Measurements from ENCODE around the gene VPS18.

Gene VPS18

DNA sequence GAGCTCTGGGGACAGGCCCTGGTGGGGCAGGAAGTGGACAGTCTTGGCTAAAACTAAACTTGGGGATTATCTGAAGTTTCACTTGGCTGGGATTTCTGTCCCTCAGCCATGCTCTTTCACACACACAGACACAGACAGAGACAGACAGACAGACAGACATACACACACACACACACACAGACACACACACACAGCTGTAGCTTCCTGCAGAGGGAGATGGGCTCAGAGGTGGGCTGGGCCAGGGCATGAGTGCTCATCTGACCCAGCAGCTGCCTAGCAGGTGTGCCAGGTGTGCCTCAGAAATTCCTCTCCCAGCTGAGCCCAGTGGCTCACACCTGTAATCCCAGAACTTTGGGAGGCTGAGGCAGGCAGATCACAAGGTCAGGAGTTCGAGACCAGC lies 23.5 kb upstream of the VPS18 start:
- DNase-seq (ENCODE audit: low read depth in 2 of 2): no peak

DNA sequence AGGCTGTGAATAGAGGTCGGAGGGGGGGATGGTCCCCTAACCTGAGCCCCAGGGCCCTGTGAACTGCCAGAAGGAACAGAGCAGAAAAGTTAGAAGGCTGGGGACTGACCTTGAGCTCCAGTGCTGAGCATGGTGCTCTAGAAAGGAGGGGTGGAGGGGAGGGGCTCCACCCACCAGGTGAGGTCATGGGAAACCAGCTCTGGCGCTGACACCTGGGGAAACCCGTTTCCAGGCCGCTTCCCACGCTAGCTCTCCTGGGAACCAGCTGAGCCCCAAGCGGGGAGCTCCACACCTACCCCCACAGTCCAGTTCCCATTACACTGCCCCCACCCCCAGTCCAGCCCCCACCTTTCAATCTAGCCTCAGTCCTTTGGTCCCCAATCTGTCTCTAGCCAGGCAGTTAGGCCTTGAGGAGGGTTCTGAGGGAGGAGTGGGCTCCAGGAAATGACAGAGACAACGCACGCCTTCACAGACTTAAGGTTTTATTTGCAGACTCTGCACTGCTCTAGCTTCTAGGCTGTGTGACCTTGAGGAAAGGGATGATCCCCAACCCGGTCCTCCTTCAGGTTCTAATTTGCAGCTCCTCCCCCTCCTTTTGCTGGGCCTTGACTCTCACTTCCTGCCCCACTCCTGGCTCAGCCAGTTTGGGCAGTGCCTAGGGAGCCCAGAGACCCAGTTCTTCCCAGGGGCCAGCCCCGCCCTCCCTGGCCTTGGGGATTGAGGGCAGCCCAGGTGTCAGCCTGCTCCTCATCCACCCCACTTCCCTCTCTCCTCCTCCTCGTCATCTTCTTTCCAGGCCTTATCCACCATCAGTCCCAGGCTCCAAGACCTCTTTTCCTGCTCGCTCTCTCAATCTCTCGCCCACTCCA lies 22.3 kb upstream of the VPS18 start:
- DNase-seq (ENCODE audit: low read depth in 2 of 2): peak in 1 of 2 donors; percentile 34

DNA sequence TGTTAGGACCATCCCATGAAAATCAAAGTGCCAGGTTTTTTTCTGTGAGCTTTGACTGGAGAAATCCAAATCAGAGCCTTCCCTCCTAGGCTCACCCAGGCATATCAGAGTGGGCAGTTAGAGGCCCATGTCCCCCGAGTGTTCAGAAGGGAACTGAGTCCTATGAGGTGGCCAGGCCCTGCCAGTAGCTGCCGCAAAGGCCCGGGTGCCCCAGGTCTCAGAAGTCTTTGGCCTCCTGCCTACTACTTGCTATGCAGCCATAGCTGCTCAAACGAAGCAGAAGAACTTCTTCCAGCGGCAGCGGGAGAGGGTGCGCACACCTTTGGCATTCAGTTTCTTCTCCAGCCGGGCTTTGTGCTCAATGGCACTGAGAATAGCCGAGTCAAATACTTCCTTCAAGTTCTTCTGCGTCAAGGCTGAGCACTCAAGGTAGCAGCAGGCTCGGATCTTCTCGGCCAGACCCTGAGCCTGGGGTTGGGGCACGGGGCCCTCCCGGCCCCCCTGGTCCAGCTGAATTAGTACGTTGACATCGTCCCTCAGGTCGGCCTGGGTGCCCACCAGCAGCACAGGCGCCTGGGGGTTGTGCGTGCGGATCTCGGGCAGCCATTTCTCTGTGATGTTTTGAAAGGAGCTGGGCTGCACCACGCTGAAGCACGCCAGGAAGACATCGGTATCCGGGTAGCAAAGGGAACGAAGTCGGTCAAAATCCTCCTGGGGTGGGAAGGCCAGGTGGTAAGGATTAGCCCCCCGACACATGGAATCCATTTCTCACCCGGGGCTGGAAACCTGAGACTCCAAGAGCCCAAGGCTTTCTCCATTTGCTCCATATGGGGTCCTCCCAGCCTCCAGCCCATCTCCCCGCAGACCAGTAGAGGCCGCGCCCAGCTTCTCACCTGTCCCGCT lies 21.2 kb upstream of the VPS18 start:
- no peak for DNase-seq (ENCODE audit: low read depth in 2 of 2)

DNA sequence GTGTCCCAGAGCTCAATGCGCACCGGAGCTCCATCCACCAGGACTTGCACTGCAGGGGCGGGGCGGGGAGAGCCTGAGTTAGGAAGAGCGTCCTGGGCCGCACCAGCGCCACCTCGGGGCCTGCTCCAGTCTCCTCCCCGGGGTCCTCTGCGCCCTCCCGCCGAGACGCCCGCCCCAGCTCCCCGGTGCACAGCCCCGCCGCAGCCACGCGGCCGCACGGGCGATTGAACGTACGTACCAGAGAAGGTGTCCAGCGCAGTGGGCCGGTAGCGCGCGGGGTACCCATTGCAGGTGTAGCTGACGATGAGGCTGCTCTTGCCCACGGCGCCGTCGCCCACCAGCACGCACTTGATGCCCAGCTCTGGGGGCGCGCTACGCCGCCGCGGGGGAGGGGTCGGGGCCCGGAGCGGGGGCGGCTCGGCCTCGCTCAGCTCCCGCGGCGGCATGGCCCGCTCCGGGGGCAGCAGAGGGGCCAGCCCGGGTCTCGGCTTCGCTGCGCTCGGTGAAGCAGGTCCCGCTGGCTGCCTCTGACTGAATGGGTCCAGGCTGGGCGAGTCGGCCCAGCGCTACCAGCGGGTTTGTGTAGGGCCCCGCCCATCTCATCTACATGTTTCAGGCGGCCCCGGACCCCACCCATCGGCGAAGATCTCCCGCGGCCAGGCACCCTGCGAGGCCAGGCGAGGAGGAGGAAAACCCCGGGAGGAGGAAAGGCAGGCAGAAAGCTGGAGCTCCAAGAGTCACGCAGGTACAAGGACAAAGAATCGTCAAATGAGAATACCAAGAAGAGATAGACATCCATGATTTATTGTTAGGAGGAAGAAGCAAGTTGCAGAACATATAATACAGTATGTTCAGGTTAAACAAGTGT lies 20.3 kb upstream of the VPS18 start, which contains the start of gene RHOV:
TSS of gene RHOV (minus strand) at position 541 of the 868 bp plus-strand sequence. CDS start at position 446, 95 bp downstream.
- DNase-seq (ENCODE audit: low read depth in 2 of 2): peak in 1 of 2 donors; percentile 47

DNA sequence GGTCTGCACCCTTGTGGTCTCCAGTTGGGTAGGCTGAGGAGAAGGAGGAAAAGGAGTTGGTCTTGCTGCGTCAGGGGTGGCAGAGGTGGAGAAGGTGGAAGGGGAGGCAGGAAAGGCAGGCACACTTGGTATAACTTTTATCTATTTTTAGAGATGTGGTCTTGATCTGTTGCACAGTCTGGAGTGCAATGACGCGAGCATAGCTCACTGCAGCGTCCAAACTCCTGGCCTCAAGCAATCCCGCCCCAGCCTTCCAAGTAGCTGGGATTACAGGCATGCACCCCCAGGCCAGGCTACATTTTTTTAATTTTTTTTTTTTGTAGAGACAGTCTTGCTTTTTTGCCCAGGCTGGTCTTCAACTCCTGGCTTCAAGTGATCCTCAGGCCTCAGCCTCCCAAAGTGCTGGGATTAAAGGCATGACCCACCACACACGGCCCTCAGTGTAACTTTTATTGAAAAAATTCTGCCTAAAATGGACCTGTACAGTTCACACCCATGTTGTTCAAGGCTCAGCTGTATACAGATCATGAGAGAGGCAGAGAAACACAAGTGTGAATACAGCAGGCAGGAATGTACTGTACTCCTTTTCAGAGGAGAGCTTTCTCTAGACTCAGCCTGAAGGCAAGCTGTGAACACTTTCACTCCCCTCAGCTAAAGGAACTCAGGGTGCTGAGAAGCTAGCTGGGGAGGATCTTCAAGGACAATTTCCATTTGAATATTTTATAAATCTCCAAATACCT lies 18.1 kb upstream of the VPS18 start:
- DNase-seq (ENCODE audit: low read depth in 2 of 2): no peak

DNA sequence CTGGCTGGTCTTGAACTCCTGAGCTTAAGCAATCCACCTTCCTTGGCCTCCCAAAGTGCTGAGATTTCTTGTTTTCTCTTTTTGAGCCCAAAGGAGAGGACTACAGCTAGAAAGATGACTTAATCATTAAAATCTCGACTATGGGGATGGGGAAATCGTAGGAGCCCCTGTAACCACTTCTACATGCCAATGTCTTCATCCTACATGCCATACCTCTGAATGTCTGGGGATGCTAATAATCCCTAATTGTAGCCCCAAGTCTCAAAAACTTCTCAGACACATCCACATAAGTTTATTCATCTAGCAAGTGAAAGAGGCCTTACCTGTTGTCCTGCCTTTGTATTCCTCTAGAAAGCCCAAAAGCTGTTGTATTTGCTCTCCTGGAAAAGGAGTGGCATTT lies 16.6 kb upstream of the VPS18 start:
- no peak for DNase-seq (ENCODE audit: low read depth in 2 of 2)

DNA sequence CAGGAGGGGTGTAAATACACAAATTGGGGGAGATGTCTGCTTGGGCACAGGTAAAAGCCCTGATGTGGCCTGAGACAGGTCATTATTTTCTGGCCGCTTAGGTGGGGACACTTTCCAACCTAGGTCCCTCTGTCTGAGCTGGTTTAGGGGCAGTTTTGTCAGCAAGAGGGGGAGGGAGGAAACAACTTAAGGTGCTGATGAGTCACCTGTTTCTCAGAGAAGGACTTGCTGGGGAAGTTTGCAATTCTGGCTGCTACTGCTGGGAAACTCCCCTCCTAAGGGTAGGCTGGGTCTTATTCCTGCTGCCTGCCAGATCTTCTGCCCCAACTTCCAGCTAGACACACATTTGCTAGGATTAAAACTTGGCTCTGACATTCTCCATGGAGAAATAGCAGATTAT lies 15.5 kb upstream of the VPS18 start:
- peak in 1 of 2 donors; percentile 10 for DNase-seq (ENCODE audit: low read depth in 2 of 2)

DNA sequence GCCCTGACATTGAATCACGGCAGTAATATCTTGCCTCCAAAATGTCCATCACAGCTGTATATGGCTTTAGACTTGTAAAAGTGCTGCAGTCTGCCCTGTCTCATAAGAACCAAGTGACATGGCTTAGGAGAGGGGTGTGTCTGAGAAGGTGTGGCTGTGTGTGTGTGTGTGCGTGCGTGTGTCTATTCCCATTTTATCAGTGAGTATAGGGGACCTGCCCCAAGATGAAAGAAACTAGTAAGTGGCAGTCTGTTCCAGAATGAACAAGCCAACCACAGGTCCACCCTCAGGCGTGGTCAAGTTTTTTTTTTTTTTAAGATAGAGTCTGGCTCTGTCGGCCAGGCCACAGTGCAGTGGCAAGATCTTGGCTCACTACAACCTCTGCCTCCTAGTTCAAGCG lies 14.6 kb upstream of the VPS18 start:
- no peak for DNase-seq (ENCODE audit: low read depth in 2 of 2)

DNA sequence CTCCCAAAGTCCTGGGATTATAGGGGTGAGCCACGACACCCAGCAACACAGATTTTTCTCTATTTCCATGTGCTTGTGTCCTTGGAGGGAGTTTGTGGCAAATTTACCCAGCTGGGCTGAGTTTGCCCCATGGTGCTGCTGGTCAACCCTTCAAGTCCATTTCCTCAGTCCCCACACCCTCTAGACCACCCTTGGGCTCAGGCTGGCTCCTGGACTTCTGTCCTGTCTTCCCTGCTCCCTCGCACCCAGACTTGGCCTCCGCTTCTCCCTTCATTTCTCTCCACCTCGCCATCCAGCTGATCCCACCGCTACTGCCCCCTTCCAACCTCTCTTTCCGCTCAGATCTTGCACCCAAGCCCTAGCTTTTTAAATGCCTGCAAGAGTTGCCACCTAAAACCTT lies 12.9 kb upstream of the VPS18 start:
- DNase-seq (ENCODE audit: low read depth in 2 of 2): no peak

DNA sequence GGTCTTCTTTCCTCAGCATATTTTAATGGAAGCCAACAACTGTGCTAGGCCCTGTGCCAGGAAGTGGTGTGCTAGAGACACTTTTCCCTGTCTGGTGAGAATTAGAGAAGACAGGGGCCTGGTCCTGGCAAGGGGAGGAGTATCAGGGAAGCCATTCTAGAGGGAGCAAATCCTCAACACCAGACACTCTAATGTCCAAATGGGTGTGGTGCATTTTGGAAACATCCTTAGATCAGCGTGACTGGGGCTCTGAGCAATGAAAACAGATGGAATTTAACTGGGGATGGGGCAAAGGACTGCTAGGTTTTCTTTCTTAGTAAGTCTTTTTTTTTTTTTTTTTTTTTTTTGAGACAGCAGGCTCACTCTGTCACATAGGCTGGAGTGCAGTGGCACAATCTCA lies 7.7 kb upstream of the VPS18 start:
- no peak for DNase-seq (ENCODE audit: low read depth in 2 of 2)

DNA sequence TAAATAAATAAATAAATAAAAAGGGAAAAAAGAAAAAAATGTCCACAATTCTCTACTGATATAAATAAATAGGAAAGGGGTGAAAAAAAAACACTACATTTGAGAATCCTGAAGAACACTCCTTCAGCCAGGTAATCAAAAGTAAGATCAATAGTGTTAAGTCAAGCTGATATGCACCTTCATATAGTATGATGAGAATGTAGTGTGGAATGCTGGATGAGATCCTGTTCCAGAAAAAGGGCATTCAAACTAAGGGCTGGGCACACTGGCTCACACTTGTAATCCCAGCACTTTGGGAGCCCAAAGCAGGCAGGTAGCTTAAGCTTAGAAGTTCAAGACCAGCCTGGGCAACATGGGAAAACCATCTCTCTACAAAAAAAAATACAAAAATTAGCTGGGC lies 5.1 kb upstream of the VPS18 start:
- DNase-seq (ENCODE audit: low read depth in 2 of 2): no peak

DNA sequence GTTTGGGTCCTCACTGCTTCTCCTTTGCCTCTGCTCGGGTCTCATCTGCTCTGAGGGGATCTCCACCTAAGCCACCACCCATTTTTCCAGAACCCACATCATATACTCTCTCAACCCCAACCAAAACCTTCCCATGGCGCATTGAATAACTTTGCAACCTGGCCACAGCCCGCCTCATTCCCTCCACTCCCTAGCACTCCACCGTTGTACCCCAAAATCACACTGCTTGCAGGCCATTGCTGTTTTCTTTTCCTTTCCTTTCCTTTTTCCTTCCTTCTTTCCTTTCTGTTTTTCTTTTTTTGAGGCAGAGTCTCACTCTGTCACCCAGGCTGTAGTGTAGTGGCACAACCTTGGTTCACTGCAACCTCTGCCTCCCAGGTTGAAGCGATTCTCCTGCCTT lies 3.1 kb upstream of the VPS18 start:
- DNase-seq (ENCODE audit: low read depth in 2 of 2): no peak

DNA sequence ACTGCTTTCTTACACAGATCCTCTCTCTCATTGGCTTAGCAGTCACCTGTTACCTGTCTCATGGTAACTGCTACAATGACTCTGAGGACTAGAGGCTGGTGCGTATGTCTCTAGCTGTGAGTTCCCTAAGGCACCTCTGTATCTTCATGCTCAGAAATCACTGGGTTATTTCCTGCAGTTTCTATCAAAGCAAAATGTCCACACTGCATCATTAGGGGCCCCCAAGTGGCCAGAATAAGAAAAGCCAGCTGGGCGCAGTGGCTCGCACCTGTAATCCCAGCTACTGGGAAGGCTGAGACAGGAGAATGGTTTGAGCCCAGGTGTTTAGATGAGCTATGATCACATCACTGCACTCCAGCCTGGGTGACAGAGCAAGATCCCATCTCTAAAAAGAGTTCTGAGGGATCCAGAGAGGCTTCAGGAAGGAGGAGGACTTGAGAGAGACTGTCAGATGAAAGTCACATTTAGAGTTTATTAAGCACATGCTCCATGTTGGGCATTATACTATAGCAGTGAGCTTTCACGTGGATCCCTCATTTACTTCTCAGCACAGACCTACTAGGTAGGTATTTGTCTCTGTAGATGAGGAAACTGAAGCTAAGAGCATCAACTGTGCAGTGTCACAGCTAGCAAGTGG lies 2.3 kb upstream of the VPS18 start:
- peak in 1 of 2 donors; percentile 11 for DNase-seq (ENCODE audit: low read depth in 2 of 2)

DNA sequence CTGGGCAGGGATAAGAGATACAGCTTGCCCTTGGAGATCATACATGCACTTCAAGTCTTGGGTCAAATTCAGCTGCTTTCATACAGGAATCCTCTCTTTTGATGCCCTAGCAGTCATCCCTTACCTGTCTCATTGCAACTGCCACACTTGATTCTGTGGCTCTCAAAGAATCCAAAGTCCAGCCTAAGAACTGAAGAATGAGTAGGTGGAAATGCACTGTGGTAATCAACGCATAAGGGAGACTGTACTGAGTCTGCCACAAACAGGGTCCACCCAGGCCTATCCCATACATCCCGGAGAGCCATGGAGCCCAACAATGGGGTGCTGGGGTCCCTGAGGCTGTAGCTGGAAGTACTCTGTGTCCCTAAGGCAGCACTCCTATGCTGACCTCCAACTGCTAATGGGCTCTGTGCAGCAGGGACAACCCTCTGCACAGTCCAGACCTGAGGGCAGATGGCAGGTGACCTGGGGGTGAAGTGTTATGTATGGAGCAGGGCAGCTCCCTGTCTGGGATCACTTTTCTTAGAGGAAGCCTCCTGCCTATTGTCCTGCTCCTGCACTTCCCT lies 1.7 kb upstream of the VPS18 start:
- no peak for DNase-seq (ENCODE audit: low read depth in 2 of 2)

DNA sequence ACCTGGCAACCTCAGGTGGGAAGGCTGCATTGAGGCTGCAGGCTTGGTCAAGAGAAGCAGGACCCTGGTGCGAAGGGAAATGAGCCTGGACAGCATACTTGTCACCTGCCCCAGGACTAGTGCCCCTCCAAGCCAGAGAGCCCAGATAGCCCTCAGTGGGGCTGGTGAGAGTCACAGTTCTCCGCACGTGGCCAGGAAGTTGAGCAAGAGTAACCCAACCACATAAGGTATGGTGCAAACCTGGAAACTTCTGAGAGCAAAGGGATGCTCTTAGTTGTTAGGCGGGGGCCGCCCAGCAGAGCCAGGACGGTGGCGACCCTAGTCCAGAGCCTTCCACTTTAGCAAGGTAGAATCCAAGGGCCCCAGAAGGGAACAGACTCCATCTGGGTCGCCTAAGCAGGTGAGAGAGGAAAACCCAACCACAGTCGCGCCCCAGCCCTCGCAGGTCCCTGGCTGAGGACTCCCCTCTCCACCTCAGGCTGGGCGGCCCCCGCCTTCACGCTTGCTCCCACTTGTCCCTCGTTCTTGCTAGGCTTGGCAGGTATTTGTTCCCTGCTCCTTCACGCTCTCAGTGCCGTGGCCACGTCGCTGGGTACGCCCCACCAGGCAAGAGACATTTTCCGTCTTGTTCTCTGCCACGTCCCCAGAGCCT lies 1.1 kb upstream of the VPS18 start:
- DNase-seq (ENCODE audit: low read depth in 2 of 2): no peak

DNA sequence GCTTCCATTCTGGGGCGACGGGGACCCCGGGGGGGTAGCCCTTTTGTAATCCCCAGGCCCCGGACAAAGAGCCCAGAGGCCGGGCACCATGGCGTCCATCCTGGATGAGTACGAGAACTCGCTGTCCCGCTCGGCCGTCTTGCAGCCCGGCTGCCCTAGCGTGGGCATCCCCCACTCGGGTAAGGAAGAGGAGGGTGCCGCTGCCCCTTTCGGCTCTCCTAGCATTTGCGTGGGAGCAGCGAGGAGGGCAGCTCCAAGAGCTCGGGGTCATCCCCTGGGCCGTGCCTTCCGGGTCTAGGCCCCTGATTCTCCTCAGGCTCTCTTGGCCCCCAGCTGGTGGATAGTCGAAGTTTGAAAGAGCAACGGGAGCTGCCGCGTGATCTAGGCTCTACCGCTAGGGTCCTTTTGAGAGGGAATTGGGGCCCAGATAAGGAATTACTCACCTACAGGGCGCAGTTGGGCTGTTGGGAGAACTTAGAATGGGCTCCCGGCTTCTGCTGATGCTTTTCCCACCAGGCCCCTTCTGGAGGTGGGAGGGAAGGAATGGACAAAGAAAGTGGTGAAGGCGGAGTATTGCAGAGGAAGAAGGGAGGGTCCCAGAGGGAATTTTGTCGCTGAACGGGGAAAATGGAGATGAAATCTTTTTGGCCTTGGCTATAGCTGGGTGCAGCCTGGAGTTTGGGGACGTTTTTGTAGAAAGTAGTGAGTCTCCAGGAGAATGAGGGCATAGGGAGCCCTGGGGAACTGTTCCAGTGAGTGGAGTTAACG lies 615 bp downstream of the VPS18 start:
- peak; percentile 44 to 50 for DNase-seq (ENCODE audit: low read depth in 2 of 2)

DNA sequence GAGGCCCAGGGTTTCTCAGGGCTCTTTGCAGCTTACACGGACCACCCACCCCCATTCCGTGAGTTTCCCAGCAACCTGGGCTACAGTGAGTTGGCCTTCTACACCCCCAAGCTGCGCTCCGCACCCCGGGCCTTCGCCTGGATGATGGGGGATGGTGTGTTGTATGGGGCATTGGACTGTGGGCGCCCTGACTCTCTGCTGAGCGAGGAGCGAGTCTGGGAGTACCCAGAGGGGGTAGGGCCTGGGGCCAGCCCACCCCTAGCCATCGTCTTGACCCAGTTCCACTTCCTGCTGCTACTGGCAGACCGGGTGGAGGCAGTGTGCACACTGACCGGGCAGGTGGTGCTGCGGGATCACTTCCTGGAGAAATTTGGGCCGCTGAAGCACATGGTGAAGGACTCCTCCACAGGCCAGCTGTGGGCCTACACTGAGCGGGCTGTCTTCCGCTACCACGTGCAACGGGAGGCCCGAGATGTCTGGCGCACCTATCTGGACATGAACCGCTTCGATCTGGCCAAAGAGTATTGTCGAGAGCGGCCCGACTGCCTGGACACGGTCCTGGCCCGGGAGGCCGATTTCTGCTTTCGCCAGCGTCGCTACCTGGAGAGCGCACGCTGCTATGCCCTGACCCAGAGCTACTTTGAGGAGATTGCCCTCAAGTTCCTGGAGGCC lies 5.4 kb downstream of the VPS18 start:
- DNase-seq (ENCODE audit: low read depth in 2 of 2): no peak

Data from stimulated activated CD8-positive, alpha-beta memory T cell treated with anti-CD3 and anti-CD28 coated beads, Interleukin-7, amount 100 ng/mL, for 4 hours (primary cell).